Raji (cell line): ENCODE measurements around the gene GAS6.

ENCODE experiments used
- POLR2A ChIP-seq: IDR thresholded peaks from 2 replicates; pipeline ENCODE4 v1.6.1; 2011; ENCODE audit warnings: low read depth, low read length, control low read depth; ENCODE audit not compliant: insufficient read depth

GAS6 gene

GRCh38 chr13:113825841-113826240 is 38.0 kb downstream of the GAS6 start:
- no peak for TF ChIP-seq POLR2A

- no peak for TF ChIP-seq POLR2A
Observed at GRCh38 chr13:113823771-113824170, 40.1 kb downstream of the GAS6 start.

- TF ChIP-seq POLR2A, result no peak
Observed at GRCh38 chr13:113822956-113823744, 40.7 kb downstream of the GAS6 start.

- no peak for TF ChIP-seq POLR2A
Observed at GRCh38 chr13:113822266-113822665, 41.6 kb downstream of the GAS6 start.

GRCh38 chr13:113821847-113822246 is 42.0 kb downstream of the GAS6 start:
- no peak for TF ChIP-seq POLR2A

GRCh38 chr13:113820813-113821651 is 42.8 kb downstream of the GAS6 start:
- no peak for TF ChIP-seq POLR2A

- TF ChIP-seq POLR2A, result no peak
Observed at GRCh38 chr13:113819731-113820715, 43.9 kb downstream of the GAS6 start.

GRCh38 chr13:113819341-113819730 is 44.5 kb downstream of the GAS6 start:
- TF ChIP-seq POLR2A, result no peak

- TF ChIP-seq POLR2A, result no peak
Observed at GRCh38 chr13:113818700-113819295, 45.1 kb downstream of the GAS6 start.

- TF ChIP-seq POLR2A, result no peak
Observed at GRCh38 chr13:113817860-113818691, 45.8 kb downstream of the GAS6 start.

- TF ChIP-seq POLR2A, result no peak
Observed at GRCh38 chr13:113816946-113817859, 46.7 kb downstream of the GAS6 start.

- TF ChIP-seq POLR2A, result no peak
Observed at GRCh38 chr13:113816254-113816929, 47.5 kb downstream of the GAS6 start.
